ENCODE data around the gene FGF22. TPM values are rescaled to one million over a fixed set of nuclear protein-coding genes. Genes with fewer than 3 reads are reported as not detected.

FGF22 gene
- total and polyA plus RNA-seq, 2 of the 4 experiments (the other 2 are of a cell fraction): 0.14 TPM; not detected in 1

DNA sequence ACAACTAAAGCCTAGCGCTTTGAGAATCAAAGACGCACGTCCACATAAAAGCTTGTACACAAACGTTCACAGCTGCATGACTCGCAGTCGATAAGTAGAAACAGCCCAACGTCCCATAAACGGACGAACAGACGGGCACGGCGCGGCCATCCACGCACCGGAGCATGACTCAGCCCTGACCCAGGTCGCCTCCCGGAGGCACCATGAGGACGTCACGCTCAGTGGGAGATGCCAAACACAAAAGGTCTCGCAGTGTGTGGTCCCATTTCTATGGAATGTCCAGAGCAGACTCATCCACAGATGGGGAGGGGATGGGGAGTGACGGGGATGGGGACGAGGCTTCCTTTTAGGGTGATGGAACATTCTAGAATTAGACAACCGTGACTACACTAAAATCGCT lies 15.7 kb upstream of the FGF22 start:
- DNase-seq: peak; percentile 82
- Histone ChIP-seq H3K56ac (ENCODE audit: extremely low read depth, insufficient read depth, low read length) (no peak overlapping the region), H3K14ac (replicated peaks; ENCODE audit: low read depth, low read length) (no peak overlapping the region), H2BK5ac (ENCODE audit: low read depth, low read length, poor library complexity, severe bottlenecking) (no peak overlapping the region), H4K8ac (ENCODE audit: low read depth in 2 of 2, low read length in 2 of 2) (no peak overlapping the region), H4K5ac (ENCODE audit: low read depth, low read length) (no peak overlapping the region), H4K20me1 (ENCODE audit: insufficient read depth, low read length) (peaks cover 3% of the 10 kb centered on the region), H2AFZ (replicated peaks; ENCODE audit: low read length, poor library complexity) (peak overlapping the region; percentile 17), H3K18ac (ENCODE audit: low read depth, low read length) (no peak overlapping the region), H2BK15ac (ENCODE audit: low read depth, low read length) (no peak overlapping the region), H2BK120ac (ENCODE audit: low read depth, low read length) (no peak overlapping the region), H2AK9ac (replicated peaks; ENCODE audit: low read depth, low read length, poor library complexity) (no peak overlapping the region), H3K4me3 (ENCODE audit: insufficient read depth, low read depth, low read length) (no peak overlapping the region), H4K91ac (ENCODE audit: insufficient read depth, low read depth, low read length) (no peak overlapping the region), H2BK20ac (ENCODE audit: low read depth, low read length) (no peak overlapping the region), H3K23ac (ENCODE audit: low read depth, low read length) (no peak overlapping the region), H3K9me3 (ENCODE audit: control insufficient read depth, insufficient read depth, low read length) (no peaks in the 10 kb centered on the region), H3K4me1 (ENCODE audit: control insufficient read depth, insufficient read depth, low read length) (no peaks in the 10 kb centered on the region), H3K9me1 (ENCODE audit: insufficient read depth, low read length) (no peaks in the 10 kb centered on the region), H3K4me2 (ENCODE audit: low read depth, low read length) (no peak overlapping the region), H3K4ac (ENCODE audit: low read depth, low read length) (no peak overlapping the region), H3K9ac (ENCODE audit: low read depth, low read length) (no peak overlapping the region), H3K27me3 (ENCODE audit: control insufficient read depth, insufficient read depth, low read length) (no peaks in the 10 kb centered on the region), H3K27ac (ENCODE audit: insufficient read depth, low read length) (no peak overlapping the region), H3K36me3 (ENCODE audit: control insufficient read depth, insufficient read depth, low read length) (peaks cover 35% of the 10 kb centered on the region), H3K79me1 (ENCODE audit: low read depth in 1 of 2, low read length in 2 of 2) (peaks cover 0 to 7% of the 10 kb centered on the region in 2 experiments; a peak in 1 of 4 replicates), H2AK5ac (ENCODE audit: low read depth, low read length) (no peak overlapping the region)
- intact Hi-C loops (cut with micrococcal nuclease) (no loop called here), dilution Hi-C loops (cut with HindIII; ENCODE audit: low sequenced_read_pairs, unreplicated experiment) (no loop called here), in situ Hi-C loops (cut with MboI; ENCODE audit: low sequenced_read_pairs) (no loop called here)
- BruUV-seq (replicated peaks): no TSS peak
- TF ChIP-seq RCOR1 (IDR thresholded peaks at IDR 0.05; ENCODE audit: insufficient replicate concordance, low read length) (no peak), FOS (IDR thresholded peaks at IDR 0.05; ENCODE audit: low read depth, low read length) (peak; percentile 38; the same call in 1 of the 2 replicates)
- ChIA-PET POLR2A (ENCODE audit: unreplicated experiment) (no interaction called here), CTCF (no interaction called here)
- WGBS, 2 experiments (ENCODE audit: extremely low coverage in 2 of 2, insufficient read length in 1 of 2): 82% methylated on average over 14 of the region's 24 CpGs; no CpG with 5 or more reads in 1 of the 2 experiments
- ATAC-seq (ENCODE audit: low read depth): peak; percentile 42

Measured in IMR-90 (cell line).